NCI-H2227 (cell line): ENCODE measurements around the gene MRAP.

ENCODE experiments used
- DNase-seq: peaks from one replicate; lab custom pipeline; 2025; ENCODE audit not compliant: unreplicated experiment; lab: John Stamatoyannopoulos, UW

The MRAP gene

GRCh38 chr21:32321480-32321879 is 22.8 kb downstream of the MRAP start:
- DNase-seq = no peak

DNA sequence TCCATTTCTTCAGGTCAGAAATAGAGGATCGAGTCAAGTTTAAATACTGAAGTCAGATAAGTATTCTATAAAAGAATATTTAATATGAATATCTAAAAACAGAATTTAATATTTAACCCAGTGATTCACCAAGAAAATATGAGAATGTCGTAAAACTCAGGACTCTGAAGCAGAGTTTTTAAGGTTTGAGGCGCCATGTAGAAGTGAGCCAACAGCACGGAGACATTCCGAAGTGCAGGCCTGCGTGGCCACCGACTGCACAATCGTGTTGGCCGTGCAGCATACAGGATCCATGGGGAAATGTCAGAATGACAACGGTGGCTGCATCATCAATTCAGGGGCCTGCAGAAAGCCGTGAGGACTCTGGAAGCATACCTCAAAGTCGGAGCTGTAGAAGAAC is 23.4 kb downstream of the MRAP start:
- DNase-seq = no peak

GRCh38 chr21:32322676-32323075 is 24.0 kb downstream of the MRAP start:
- DNase-seq = no peak

GRCh38 chr21:32325706-32326105 is 27.1 kb downstream of the MRAP start:
- no peak for DNase-seq

- DNase-seq = no peak
Observed at GRCh38 chr21:32328595-32328994, 29.9 kb downstream of the MRAP start.

DNA sequence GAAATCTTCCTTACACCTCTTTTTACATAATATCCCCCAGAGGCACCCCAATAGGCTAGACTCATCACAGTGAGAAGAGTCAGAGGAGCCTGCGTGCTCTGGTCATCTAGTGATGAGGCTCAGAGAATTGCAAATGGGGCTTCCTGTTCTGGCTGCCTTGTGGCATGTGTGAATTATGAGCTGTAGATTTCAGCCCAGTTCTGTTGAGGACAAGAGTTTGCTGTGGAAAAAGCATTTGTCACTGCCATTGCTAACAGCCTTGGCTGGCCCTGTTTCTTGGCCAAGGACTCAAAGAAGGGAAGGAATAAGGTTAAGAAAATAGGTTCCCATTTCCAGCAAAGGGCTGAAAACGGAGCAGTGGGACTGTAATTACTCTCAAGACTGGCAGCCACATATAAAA is 30.7 kb downstream of the MRAP start:
- DNase-seq = no peak

GRCh38 chr21:32329776-32330175 is 31.1 kb downstream of the MRAP start:
- no peak for DNase-seq

DNA sequence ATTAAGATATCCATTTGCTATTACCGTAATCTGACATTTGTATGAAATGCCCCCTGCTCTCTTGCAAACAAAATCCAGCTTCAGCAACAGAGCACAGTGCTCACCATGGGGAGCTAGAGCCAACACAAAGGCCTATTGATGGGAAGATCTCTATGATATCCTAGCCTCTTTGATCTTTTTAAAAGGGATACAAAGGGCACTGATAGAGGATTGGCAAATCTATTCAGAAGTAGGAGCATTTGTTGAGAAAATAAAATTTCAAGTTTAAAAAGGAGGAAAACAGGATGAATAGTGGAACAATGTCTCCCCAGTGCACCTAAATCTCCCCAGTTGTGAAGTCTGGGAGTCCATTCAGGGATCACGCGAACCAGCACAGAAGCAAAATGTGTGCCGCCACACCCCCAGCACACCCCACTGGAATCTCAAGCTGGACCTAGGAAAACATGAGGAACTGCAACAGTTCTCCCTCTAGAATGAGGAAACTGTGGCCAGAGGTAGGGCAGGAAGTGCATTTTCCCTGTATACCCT is 32.2 kb downstream of the MRAP start:
- DNase-seq = peak; percentile 9

DNA sequence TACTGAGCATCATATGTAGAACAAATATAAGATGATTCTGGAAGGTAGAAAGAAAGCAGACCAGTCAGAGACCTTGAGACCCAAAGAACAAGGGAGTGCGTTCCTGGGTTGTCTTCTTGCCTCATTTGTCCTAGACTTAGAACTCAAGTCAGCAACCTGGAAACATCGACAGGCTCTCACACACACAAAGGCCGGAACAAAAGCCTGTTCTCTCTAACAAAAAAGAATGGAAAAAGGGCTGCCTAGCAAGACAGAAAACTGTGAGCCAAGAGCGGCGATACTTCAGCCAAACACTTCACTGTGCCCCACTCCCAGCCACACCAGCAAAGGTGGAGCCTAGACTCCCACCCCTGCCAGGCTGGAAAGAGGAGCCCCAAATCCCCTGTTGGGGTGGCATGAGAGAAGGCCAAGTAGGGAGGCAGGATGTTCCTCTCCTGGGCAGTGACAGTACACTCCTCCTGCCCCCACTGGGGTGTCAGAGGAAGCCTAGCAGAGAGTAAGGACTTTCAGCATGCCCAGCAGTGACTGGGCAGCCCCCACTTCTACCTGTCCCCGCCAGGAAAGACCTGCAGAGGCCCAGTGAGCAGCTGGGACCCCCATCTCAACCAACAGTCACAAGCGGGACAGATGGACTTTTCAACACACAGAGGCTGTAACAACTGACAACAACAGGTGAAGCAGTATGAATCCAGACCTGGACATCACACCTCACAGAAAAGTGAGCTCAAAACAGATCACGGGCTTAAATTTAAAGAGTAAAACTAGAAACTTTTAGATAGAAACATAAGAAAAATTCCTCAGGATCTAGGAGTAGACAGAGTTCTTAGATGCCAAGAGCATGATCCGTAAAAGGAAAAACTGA is 33.0 kb downstream of the MRAP start:
- DNase-seq = no peak

- DNase-seq = no peak
Observed at GRCh38 chr21:32332463-32332951, 33.9 kb downstream of the MRAP start.

DNA sequence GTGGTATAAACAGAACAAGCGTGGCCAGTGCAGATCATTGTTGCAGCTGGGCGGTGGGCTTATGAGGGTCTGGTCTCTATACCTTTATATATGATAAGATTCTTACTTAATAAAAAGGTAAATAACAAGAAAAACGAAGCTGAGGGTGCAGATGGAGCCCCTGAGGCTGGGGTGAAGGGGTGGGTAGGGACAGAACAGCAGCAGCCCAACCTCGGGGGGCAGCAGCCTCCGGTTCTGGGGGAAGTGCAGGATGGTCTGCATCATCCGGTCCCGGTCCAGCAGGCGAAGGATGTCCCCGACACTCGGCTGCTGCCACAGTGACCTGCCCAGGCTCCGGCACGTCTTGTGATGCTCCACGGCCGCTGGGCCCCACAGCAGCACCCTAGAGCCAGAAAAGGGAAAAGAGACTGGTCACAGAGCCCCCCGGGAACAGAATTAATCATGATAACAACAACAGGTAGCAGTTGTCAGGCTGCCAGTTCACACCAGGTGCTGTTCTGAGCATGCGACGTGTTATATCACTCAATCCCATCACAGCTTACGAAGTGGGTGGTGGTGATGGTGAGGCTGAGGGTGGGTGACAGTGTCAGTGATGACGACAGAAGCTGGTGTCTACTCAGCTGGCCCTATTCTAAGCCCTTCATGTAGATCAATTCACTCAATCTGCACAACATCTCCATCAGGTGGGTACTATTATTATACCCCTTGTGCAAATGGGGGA is 35.5 kb downstream of the MRAP start:
- DNase-seq = no peak

GRCh38 chr21:32334980-32335531 is 36.4 kb downstream of the MRAP start:
- DNase-seq = no peak

DNA sequence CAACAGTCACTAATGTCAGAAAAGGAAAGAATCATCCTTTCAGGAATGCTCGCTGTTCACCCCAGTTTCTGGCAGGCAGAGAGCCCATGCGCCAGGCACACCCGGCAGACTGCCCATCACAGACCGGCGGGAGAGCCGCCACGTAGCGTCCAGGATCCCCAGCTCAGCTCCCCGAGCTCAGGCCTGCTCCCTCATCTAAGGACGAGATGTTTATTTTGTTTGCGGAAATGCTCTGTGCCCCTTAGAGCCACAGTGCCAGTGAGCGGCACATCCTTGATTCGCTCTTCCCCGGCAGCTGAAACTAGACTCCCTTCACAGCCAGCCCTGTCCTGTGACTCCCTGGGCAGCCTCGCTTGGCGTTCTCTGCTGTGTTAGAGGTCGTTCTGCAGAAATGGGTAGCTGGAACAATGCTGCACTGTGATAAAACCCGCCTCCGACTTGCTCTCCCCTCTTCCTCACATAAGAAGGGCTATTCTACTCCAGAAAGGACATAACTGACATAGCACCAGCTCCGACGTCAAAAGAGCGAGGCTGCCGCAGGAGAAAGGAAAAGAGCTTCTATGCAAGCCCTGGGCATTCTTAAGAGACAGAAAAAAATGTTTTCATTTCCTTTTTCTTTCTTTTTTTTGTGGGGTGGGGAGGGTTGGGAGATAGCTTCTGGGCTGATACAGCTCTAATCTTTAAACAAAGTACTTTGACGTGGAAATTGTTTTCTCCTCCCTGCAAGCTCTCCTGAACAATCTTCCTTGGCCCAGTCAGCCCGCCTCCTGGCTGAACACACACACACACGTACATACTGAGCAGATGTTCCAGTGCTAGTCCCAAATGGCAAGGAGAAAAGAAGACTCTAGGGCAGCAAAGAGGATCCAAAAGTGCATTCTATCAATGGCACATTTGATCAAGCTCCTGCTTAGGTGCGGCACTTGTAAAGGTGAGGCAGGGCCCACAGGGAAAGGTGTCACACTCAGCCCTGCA is 37.2 kb downstream of the MRAP start:
- no peak for DNase-seq

DNA sequence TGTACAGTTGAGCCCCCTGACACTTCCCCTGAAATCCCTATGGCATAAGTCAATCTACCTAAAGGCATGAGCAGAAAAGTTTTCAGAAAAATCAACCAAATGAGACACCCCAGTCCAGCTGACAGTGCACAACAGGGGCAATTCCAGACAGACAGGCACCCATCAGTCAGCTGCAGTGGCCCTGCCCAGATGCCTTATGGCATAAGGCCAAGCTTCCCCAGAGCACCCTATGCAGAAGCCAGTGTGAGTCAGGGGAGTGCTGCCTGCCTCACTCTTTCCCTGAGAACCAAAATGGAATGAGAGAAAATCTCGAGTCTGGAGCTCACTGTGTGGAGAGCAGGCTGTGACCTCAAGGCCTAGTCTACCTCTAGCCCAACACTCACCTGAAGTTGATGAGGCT is 38.1 kb downstream of the MRAP start:
- DNase-seq = no peak

GRCh38 chr21:32337206-32337605 is 38.6 kb downstream of the MRAP start:
- no peak for DNase-seq

GRCh38 chr21:32338209-32338921 is 39.7 kb downstream of the MRAP start:
- no peak for DNase-seq

GRCh38 chr21:32340863-32341848 is 42.5 kb downstream of the MRAP start:
- no peak for DNase-seq

- no peak for DNase-seq
Observed at GRCh38 chr21:32346951-32347350, 48.3 kb downstream of the MRAP start.

DNA sequence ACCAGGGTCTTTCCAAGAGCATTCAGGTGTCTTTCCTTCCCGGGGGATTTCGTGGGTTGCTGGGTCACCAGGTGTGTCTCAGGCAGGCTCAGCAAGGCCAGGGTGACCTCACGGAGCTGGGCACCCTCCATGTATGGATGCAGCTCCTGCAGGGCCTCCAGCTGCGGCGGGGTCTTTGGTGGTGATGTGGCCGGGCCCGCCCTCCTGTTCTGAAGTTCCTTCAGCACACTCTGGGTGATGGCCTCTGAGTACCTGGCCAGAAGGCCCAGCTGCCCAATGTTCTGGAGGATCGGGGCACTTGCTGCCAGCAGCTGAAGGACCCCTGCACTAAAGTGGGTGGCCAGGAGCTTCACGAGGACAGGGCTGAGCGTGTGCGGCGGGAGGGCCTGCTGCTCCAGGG is 48.7 kb downstream of the MRAP start:
- no peak for DNase-seq
